ENCODE measurements around the gene NEK10.

The NEK10 gene

DNA sequence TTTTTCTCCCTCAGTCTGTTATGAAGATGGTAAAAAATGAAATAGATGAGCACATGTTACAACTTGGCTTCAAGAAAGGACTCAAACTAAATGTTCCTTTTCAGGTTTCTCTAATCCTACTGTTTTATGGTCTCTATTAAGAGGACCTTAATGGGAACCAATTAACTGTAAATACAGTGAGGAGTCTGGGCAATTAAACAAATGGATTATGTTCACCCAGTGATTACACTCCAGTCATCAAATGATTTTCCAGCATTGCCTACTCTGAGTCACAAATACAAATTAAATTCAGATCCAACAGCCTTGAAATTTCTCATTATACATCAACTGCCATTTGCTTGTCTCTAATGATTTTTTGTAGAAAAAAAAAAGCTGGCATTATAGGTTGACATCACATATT, 129.2 kb downstream of the NEK10 start:
- no peak for DNase-seq (ENCODE audit: low spot score)

DNA sequence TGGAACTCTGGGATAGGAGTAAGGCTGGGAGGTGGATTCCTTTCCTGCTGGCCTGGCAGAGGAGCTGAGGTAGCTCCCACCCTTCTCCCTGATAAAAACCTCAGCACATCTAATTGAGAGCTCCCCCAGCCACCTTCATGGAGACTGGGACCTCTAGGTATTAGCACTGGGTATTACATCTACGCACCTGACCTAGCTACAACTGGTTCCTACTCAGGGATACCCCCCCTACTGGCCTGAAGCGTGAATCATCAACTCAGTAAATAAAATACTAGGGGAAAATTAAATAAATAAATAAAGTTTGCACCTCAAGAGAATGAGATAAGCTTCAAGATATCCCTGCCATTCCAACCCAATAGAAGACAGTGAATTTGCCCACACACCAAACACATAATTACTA, 140.4 kb downstream of the NEK10 start:
- no peak for DNase-seq (ENCODE audit: low spot score)

DNA sequence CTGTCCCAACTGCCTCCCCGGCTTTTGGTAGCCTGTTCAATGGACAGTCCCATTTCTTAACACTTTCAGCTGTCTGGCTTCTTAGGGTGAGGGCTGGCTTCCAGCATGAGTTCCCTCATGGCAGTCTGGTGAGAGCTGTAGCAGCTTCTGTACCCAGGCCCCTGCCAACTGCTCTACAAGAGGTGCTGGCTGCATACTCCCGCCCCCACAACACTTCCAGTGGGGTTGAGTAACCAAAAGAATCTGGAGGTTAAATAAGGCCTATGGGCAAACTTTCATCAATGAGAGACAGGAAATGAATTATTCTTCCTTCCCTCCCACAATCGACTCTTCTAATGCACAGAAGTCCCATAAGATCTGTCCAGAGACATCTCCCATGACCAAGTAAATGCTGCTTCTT, 145.0 kb downstream of the NEK10 start:
- no peak for DNase-seq (ENCODE audit: low spot score)

DNA sequence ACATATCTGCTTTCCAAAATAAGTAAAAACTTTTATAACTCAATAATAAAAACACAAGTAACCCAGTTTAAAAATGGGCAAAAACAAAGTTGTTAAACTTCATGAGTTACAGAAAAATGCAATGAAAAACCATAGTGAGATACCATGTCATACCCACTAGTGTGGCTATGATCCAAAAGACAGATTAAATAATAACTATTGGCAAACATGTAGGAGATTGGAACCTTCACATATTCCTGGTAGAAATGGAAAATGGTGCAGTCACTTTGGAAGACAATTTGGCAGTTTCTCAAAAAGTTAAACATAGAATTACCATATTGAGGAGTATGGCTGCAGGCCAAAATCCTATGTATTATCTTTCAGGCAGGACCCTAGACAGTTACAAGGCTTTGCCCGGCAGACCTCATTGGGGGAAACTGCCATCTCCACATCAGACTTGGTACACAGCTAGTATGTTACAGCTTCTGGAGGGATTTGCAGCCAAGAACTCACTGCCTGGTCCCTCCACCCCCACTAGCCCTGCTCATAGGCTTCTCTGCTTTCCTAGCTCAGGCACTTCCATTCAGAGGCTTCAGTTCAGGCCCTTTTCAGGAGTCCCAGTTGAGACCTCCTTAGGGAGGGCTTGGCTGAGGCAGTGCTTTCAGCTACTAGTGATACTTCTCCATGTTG, 147.8 kb downstream of the NEK10 start:
- no peak for DNase-seq (ENCODE audit: low spot score)

DNA sequence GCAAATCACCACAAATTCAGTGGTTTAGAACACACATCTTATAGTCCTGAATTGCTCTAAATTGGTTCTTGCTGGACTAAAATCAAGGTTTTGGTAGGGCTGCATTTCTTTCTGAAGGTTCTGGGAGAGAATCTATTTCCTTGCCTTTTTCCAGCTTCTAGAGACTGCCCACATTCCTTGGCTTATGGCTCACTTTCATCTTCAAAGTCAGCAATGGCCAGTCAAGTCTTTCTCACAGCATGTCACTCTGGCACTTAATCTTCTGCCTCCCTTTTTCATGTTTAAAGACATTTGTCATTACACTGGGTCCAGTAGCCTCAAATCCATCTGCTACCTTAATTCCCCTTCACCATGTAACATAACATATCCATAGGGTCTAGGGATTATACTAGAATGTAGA, 149.0 kb downstream of the NEK10 start:
- no peak for DNase-seq (ENCODE audit: low spot score)

DNA sequence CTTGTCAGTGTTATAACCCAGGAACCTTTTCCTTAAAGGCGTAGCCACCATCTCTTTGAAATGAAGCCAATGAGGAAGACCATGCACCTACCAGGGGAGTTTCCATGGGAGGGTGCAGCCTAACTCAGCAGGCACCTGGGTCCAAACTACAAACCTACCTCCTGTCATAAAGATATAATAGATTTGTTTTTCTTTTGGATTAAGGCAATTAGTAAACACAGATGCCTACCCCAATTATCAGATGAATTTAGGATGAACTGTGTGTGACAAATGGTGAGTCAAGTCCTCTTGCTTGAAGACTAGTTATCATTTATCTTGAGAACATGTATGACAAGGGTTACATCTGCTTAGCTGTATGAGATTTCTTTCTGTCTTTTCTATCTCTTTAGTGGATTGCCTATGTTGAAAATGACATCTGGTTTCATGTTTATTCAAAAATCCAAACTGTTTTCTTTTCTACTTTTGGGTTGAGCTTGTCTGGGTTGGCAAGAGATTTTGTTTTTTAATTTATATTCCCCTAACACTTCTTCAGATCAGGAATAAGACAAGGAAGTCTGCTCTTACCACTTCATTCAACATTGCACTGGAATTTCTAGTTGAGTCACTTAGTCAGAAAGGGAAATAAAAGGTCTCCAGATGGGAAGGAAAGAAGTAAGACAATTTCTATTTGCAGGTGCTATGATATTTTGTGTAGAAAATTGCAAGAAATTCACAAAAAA, 149.9 kb downstream of the NEK10 start:
- DNase-seq (ENCODE audit: low spot score) = no peak

DNA sequence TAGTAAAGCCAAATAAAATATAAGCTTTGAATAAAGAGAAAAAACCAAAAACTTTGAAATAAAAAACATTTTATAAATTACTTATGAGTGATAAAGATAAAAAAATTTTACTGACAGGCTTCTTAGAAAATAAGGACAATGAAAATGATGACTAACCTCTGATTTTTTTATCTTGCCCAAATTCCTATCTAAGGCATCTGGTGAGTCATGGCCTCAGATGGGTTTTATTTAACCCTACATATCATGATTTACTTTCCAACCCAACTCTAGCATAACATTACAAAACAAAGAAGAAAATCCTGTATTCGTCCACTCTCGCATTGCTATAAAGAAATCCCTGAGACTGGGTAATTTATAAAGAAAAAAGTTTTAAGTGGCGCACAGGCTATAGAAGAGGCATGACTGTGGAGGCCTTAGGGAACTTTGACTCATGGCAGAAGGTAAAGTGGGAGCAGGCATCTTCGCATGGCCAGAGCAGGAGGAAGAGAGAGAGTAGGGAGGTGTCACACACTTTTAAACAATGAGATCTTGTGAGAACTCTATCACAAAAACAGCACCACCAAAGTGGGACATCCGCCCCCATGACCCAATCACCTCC, 152.1 kb downstream of the NEK10 start:
- no peak for DNase-seq (ENCODE audit: low spot score)

DNA sequence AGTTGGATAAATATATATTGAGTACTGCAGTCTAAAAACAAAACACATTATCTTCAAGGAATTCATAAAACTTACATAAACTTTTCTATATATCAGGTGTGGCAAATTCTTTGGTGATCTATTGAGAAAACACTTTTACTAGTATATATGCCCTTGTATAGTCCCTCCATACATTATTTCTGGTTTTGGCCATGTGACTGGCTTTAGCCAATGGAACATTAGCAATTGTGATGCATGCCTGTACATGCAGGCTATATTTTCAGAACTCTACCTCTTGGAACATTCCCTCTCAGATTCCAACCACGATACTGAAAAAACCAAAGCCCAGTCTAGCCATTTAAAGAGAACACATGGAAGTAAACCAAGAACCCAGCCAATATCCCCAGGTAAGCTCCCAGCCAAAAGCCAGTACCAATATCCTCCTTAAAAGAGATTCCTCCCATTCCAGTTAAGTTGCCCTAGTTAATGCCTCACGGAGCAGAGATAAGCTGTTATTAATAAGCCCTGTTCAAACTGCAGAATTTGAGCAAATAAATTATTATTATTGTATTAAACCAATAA, 152.8 kb downstream of the NEK10 start:
- no peak for DNase-seq (ENCODE audit: low spot score)

DNA sequence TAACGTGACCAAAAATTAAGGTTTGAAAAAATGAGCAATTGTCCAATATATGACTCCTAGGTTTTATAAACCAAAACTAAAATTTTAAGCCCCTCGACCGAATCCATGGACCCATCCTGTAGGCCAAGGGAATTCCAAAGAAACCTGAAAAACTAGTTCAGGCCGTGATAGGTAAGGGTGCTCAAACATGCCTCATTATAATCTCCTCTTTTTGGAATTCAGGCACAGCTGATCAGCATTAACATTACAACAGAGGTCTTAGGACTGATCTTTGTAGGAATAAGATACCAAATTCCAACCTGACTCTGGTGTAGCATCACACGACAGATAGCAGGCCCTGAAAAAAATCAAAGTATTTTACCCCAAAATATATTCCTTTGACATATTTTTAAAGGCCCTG, 155.7 kb downstream of the NEK10 start:
- no peak for DNase-seq (ENCODE audit: low spot score)

DNA sequence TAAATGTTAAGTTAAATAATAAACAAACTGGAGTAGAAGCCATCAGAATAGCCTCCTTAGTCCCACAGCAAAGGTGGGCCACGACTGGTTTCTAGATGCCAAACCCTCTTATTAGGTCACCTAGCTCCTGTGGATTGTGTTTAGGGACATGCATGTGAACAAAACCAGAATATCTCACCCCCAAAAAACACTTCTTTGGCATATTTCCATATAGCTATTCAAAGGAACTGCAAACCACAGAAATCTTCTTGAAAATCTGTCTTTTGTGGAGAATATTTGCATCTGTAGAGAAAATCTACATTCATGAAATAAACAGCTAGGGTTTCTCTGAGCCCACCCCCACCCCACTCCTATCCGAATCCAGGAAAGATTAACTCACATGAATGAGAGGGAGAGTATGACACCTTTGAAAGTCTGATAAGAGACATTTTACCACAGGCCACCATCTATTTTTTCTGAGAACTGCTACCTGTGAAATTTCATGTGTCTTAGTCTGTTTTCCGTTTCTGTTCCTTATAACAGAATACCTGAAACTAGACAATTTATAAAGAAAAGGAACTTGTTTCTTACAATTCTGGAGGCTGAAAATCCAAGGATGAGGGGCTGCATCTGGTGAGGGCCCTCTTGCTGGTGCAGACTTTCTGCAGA, 159.4 kb downstream of the NEK10 start:
- no peak for DNase-seq (ENCODE audit: low spot score)

DNA sequence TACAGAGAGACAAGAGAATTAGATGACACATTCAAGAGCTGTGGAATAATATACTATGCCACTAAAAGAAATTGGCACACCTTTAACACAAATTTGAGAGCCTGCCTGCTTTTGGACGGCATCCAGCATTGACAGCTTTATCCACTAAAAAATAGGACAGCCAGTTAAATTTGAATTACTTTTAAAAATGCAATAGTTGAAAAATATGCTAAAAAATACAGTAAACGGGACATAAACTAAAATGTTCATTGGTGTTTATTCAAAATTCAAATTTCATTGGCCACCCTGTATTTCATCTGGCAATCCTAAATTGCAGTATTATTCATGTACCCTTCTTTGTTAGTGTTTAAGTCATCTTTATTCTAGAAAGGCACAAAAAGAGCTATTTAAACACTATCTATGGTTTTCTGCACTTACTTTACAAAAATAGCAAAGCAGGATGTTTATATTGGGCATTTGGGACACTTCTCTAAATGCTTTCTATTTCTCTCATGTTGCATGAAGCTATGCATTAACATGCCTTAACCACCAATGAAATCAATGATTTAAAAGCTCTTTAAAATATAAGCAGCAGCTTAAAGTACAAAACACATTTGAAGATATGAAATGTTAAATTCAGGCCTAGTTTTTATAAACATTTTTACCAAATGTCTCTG, 160.1 kb downstream of the NEK10 start:
- no peak for DNase-seq (ENCODE audit: low spot score)

DNA sequence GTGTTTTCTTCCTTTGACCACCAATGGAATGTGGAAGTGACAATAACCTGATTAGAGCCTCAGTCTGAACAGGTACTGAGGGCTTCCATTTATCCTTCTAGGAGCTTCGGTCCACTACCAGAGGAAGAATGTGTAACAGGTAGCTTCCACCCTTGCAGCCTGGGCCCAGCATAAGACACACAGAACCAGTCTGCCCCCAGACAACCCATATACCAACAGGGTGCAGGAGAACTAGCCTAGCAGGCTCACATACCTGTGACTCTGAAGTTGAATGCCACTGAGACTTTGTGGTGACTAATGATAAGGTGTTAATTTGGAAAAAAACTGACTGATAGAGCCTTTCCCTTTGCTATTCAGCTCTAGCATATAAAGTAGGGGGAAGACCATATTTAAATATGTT, 166.2 kb downstream of the NEK10 start:
- DNase-seq (ENCODE audit: low spot score) = no peak

DNA sequence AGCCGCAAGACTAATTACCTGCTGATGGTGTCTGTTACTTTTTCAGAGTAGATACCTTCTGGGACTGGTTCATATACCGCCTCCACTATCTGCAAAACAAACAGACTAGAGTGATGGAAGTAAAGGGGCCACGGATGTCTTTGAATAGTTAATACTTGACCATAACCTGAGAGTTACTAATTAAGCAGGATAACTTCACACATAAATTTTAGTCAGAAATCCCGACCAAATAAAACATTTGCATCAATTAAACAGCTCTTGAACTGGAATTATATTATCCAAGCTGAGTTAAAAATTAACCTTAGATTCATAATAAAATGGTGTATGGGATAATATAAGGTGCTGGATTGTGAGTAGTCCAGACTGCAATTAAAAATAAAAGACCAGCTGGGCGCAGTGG, 167.7 kb downstream of the NEK10 start:
- DNase-seq (ENCODE audit: low spot score) = no peak

DNA sequence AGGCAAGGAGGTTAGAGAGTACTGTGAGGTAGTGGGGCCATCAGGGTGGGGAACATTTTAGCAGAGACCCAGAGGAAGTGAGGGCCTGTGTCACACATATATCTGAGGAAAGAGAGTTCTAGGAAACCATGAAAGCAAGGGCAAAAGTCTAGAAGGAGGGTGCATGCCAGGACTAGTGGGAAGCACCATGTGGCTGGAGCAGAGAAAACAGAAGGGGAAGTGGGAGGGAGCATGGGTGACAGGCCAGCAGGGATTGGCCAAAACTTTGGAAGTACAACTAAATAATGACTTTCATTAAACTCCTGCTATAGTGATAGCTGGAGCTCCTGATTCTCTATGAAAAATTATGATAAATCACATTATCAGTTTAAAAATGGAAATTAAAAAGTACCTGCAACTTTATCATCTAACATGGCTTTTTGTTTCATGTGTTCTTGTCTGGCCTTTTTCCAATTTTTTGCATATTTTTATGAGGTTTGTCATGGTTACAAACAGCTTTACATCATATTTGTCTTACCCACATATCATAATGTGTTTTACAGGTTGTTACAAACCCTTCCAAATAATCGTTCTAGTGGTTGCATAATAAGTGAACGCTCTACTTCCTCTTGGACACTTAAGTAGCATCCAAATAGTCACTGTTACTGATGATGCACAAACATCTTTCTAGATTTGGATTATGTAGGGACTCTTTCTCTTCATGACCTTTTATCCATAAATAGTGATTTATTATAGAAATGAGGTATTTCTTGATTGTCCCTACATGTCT, 168.3 kb downstream of the NEK10 start:
- no peak for DNase-seq (ENCODE audit: low spot score)

DNA sequence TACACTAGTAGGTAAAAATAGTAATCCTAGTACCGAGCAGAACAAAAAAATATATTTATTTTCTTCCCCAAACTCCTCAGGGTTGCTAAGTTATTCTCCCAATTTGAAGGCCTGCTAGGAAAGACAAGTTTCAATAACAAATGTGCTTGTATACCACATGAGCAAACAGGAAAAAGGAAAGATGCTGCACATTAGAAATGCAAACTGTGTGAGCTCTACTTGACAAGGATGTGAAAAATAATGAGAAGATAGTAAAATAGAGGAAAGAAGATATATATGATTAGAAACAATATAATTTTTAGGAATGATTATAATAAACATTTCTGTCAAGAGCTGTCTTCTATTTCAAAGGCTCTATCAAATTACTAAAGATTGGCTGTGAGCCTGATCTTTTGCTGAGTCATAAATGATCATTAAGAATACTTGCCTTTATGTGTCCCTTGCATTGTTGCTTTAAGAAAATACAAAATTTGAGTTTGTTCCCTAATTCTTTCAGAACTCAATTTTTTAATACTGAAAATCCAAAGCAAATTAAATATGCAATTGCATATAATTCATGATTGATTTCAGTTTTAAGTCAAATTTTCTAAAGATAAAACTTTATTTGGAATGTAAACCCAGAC, 174.2 kb downstream of the NEK10 start:
- DNase-seq (ENCODE audit: low spot score) = no peak

DNA sequence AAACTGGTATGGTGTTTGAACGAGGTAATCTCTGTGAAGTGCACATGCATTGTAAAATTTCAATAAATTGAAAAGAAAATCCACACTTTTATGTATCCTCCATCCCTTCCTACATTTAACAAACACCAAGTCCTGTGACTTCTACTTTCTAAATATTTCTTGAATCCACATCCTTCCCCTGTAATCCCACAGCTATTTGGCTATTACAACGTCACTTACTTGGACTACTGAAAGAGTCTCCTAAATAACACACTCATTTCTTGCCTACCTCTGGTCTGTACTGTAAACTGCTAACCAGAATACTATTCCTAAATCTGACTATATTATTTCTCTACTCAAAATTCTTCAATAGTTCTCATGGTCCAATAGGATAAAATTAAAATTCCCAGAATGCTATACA, 176.1 kb downstream of the NEK10 start:
- DNase-seq (ENCODE audit: low spot score) = no peak

DNA sequence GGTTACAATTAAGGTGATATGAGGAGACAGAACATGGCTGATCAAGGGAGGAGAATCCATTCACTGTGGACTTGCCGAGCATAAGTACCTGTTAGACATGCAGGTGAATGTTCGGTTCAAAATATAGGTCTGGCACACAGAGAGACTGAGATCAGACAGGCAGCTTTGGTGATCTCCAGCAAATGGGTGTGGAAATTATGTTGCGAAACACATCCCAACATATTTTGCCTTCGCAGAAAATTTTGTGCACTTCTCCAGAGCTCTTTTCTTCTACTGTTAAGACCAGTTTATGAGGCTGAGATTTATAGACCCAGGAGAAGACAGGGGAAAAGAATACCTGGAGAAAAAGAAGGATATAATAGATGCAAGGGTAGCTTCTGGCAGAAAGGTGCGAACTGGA, 183.2 kb downstream of the NEK10 start:
- DNase-seq (ENCODE audit: low spot score) = no peak

DNA sequence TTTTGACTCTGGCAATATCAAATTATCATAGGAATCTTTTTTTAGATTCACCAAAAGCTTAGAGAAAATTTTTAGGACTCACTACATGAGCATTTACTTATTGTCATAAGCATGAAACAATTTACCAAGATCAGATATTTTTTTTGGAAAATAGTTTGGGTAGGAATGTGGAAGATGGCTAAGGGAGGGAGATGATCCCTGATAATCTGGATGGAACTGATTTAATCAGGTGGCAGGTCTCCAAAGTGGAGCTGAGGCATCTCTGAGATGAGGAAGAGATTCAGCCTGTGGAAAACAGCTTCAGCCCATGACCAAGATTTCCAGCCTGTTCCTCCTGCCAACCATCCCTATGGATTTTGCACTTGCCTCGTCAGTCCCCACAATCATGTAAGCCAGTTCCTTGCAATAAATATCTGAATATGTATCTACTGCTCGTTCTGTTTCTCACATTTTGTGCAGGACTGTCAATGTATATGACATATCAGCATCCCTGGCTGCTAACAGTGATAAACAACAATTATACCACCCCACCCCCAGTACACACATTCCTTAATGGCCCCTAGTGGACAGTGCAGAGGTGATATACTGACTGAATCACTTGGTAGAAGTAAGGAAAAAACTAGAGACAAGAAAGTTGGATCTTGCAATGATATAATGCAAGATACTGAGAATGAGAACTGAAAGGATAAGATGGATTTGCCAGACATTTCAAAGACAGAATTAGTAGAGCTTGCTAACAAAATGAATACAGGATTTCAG, 183.8 kb downstream of the NEK10 start:
- DNase-seq (ENCODE audit: low spot score) = no peak

DNA sequence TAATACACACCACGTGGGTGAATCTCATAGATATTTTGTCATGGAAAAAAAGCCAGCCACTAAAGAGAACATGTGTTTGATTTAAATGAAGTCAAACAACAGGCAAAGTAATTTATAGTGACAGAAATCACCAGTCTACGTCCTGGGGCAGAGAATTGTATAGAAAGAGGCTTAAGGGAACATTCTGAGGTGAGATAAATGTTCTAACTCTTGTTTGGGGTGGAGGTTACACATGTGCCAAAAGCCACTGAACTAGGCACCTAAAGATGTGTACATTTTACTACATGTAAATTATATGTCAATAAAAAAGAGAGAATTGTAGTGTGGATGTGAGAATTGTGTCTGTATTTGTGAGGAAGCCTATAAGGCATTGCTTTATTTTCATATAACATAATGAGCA, 184.9 kb downstream of the NEK10 start:
- DNase-seq (ENCODE audit: low spot score) = no peak

DNA sequence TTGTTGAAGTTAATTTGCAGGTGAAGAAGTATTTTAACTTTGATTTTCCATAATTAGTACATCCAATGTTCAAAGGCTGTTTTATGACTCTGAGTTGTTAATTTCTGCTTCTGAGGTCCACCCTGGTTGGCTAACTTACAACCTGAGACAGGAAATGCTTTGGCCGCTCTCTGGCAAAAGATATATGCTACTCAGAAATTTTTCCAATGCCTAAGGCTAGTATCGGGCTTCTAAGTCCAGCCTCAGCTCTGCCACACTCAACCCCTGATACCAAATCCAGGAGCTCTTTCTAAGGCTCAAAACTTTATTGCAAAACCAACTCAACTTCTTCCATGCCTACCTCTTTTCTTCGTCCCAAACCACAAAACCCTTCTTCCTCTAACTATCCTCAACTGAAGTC, 192.9 kb downstream of the NEK10 start:
- no peak for DNase-seq (ENCODE audit: low spot score)
